HEK293 (cell line): Measurements from ENCODE around the gene OR51Q1.

Source experiments
- KLF16 ChIP-seq: fragments of 450-650 bp; formaldehyde crosslinking; IDR thresholded peaks from 2 replicates; pipeline ENCODE4 v1.5.1; 2017; ENCODE audit warnings: missing biosample characterization, missing genetic modification characterization
- SP2 ChIP-seq: fragments of 450-650 bp; formaldehyde crosslinking; IDR thresholded peaks from 2 replicates; pipeline ENCODE4 v1.5.1; 2016; ENCODE audit warnings: missing biosample characterization, missing genetic modification characterization
- YY1 ChIP-seq: fragments of 450-650 bp; formaldehyde crosslinking; IDR thresholded peaks from 2 replicates; pipeline ENCODE4 v1.5.1; 2018; ENCODE audit warnings: missing biosample characterization, missing genetic modification characterization
- TF ChIP-seq, protein P1 (sequence below): fragments of 450-650 bp; formaldehyde crosslinking; IDR thresholded peaks from 2 replicates; pipeline ENCODE4 v1.5.1; 2016; ENCODE audit warnings: missing biosample characterization, missing genetic modification characterization

DNA sequence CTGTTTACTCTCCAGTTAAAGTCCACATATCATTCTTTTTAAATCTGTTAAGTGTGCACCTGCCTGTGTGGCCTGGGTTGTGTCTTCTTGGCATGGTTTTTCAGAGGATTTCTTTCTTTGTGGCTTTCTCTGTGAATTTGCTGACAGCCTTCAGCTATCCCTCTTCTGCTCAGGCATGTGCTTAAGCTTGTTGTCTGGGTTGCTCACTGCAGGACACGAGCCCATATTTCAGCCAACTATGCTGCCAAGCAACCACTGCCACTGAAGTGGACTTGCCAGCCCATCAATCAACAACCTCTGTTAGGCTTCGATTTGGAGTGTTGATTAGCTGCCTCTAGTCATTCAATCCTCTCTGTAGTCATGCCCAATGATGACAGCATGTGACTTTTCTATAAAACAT is 45.6 kb downstream of the OR51Q1 start:
- TF ChIP-seq, protein P1, sequence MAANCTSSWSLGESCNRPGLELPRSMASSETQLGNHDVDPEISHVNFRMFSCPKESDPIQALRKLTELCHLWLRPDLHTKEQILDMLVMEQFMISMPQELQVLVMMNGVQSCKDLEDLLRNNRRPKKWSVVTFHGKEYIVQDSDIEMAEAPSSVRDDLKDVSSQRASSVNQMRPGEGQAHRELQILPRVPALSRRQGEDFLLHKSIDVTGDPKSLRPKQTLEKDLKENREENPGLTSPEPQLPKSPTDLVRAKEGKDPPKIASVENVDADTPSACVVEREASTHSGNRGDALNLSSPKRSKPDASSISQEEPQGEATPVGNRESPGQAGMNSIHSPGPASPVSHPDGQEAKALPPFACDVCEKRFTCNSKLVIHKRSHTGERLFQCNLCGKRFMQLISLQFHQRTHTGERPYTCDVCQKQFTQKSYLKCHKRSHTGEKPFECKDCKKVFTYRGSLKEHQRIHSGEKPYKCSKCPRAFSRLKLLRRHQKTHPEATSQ (tag by site-specific recombination), result no peak
- no peak for TF ChIP-seq KLF16
- no peak for TF ChIP-seq SP2 (tag by site-specific recombination)
- no peak for TF ChIP-seq YY1 (tag by site-specific recombination)
